Activated CD4-positive, alpha-beta T cell treated with anti-CD3 and anti-CD28 coated beads, Interleukin-2, amount 10 ng/mL, durations not matched to agents 24 days and 14 days (primary cell): ENCODE results near the gene BFSP1. TPM values are rescaled to one million over a fixed set of nuclear protein-coding genes. Genes with fewer than 3 reads are reported as not detected.

Source experiments
- DNase-seq: peaks from one replicate; pipeline ENCODE4 v3.0.0; 2022
- H3K27ac Mint-ChIP-seq: one replicate; pipeline ENCODE4 v1.8.0; 2022; ENCODE audit warnings: mild to moderate bottlenecking, mixed read lengths
- H3K27me3 Mint-ChIP-seq: one replicate; pipeline ENCODE4 v1.8.0; 2022; ENCODE audit warnings: mixed read lengths
- H3K36me3 Mint-ChIP-seq: one replicate; pipeline ENCODE4 v1.8.0; 2022; ENCODE audit warnings: low read depth, mild to moderate bottlenecking, mixed read lengths
- H3K4me1 Mint-ChIP-seq: one replicate; pipeline ENCODE4 v1.8.0; 2021; ENCODE audit warnings: mixed read lengths
- H3K4me3 Mint-ChIP-seq: one replicate; pipeline ENCODE4 v1.8.0; 2022; ENCODE audit warnings: mild to moderate bottlenecking, moderate library complexity, mixed read lengths
- H3K9me3 Mint-ChIP-seq: one replicate; pipeline ENCODE4 v1.8.0; 2021; ENCODE audit warnings: mixed read lengths
- intact Hi-C: fragments of 100-400 bp; cut with micrococcal nuclease; formaldehyde crosslinking; loops from one replicate; pipeline ENCODE4 v1.15.1; 2023
- total RNA-seq: library from RNA; stranded (reverse); gene quantifications from 2 replicates; pipeline ENCODE4 v1.2.3, GENCODE V29; 2022

Gene BFSP1
- total RNA-seq, 1 donor from 2014 or later: 0.33 TPM

DNA sequence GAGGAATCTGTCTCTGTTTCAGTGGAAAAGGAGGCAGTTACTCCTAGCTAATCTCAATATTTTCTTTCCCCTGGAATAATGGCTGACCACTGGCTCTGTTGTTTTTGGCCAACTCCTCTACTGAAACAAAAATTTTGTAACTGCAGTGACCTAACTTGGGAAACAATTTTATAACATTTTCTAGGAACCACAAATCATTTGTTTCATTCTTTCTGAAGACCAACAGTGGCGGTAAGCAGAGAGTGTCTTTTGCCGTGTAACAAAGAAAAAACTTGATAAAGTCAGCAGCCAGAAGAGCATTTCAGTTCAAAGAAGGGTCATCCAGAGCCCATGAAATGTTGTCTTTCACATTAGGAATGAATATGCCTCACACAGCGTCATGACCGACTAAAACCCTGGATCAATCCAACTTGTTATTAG, 11.8 kb upstream of the BFSP1 start:
- no peak for DNase-seq
- H3K27me3 Mint-ChIP-seq: peaks cover 52% of the 10 kb centered on the region
- H3K4me3 Mint-ChIP-seq: no peak overlapping the region
- H3K36me3 Mint-ChIP-seq: no peaks in the 10 kb centered on the region
- H3K27ac Mint-ChIP-seq: no peak overlapping the region
- intact Hi-C loops: no loop called here
- H3K4me1 Mint-ChIP-seq: peaks cover 5% of the 10 kb centered on the region
- no peaks in the 10 kb centered on the region for H3K9me3 Mint-ChIP-seq

DNA sequence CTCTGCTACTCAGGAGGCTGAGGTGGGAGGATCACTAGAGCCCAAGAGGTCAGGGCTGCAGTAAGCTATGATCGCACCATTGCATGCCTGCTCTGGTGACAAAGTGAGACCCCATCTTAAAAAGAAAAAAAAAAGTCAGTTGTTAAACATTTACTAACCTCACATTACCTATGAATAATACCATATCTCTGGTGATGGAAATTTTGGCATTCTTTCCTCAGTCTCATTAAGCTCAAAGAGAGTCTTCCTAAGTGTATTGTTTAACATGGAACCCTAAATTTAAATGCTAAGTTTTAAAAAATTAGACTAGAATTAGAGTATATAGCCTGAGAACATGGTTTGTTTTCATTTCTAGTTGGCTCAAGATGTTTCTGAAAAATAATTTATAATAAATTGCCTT, 11.3 kb upstream of the BFSP1 start:
- peaks cover 53% of the 10 kb centered on the region for H3K27me3 Mint-ChIP-seq
- intact Hi-C loops: no loop called here
- peaks cover 9% of the 10 kb centered on the region for H3K4me1 Mint-ChIP-seq
- no peak overlapping the region for H3K27ac Mint-ChIP-seq
- no peaks in the 10 kb centered on the region for H3K9me3 Mint-ChIP-seq
- DNase-seq: no peak
- H3K36me3 Mint-ChIP-seq: no peaks in the 10 kb centered on the region
- no peak overlapping the region for H3K4me3 Mint-ChIP-seq

DNA sequence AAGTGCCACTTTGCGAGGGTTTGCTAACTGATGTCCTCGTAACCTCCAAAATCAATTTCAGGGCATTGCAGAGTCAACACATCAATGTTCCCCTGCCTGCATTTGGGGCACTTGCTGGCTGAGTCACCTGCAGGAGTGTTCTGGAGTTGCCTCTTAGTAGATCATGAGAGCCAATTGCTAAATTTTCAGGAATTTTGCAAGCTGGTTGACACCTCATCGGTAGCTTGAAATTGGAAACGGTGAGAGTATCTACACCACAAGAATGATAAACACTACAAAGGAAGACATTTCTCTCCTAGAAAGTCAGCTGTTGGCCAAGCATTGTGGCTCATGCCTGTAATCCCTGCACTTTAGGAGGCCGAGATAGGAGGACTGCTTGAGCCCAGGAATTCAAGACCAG, 10.8 kb upstream of the BFSP1 start:
- H3K4me3 Mint-ChIP-seq: no peak overlapping the region

DNA sequence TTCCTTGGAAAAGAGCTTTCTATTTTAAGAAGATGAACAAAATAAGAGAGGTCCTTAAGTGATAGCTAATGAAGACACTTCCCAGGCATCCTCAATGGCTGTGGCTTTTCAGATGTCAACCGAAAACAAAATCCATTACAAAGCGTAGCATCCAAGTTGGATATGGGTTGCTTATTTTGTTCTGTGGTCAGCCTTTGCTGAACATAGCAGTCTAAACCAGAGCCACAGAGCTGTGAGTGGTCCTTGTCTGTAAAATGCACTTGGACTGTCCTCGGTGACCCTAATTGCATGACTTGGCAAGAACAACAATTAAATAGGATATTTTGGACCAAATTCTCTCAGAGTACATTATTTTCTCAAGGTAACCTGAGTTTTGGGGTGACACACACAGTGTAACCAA, 10.4 kb upstream of the BFSP1 start:
- Mint-ChIP-seq H3K4me3 (no peak overlapping the region), H3K9me3 (no peaks in the 10 kb centered on the region), H3K36me3 (no peaks in the 10 kb centered on the region), H3K27ac (no peak overlapping the region), H3K4me1 (peaks cover 15% of the 10 kb centered on the region), H3K27me3 (peaks cover 51% of the 10 kb centered on the region)
- no peak for DNase-seq
- intact Hi-C loops: no loop called here

More for the DNA sequence above, 10.8 kb upstream of the BFSP1 start:
- Mint-ChIP-seq H3K4me1 (peaks cover 12% of the 10 kb centered on the region), H3K27ac (no peak overlapping the region), H3K36me3 (no peaks in the 10 kb centered on the region), H3K27me3 (peaks cover 50% of the 10 kb centered on the region), H3K9me3 (no peaks in the 10 kb centered on the region)
- DNase-seq: no peak
- intact Hi-C loops: no loop called here

DNA sequence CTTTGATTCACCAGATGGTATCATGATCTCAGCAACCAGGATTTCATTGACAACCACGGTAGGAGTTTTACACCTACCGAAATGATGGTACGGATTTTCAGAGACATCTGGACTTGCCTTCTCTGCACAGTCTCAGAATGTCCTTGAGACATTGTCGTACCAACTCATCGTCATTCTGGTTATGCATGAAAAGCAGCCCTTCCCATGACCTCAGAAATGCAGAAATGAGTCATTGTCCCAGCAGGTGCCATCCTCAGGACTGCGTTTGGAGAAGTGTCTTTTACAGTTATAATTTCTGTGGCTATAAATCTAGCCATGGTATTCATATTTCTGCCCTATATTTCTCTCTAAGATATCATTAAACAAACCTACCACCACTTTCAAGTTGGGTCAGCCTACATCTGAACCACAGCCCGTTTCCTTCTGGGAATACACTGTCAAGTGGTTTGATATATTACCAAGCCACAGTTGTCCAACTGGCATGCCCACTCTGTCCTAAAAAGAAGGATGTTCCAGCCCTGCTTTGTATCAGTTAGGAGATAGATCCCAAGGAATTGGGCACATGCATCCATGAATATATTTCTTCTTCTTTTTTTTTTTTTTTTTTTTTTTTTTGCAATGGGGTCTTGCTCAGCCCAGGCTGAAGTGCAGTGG, 7.5 kb upstream of the BFSP1 start:
- Mint-ChIP-seq H3K4me3 (no peak overlapping the region), H3K9me3 (no peaks in the 10 kb centered on the region), H3K36me3 (no peaks in the 10 kb centered on the region), H3K27ac (no peak overlapping the region), H3K27me3 (peaks cover 33% of the 10 kb centered on the region), H3K4me1 (peaks cover 21% of the 10 kb centered on the region)
- no peak for DNase-seq
- intact Hi-C loops: loop anchor here (10.0 kb wide), 1 partner anchor 456 kb away; no protein-coding TSS in a partner anchor

DNA sequence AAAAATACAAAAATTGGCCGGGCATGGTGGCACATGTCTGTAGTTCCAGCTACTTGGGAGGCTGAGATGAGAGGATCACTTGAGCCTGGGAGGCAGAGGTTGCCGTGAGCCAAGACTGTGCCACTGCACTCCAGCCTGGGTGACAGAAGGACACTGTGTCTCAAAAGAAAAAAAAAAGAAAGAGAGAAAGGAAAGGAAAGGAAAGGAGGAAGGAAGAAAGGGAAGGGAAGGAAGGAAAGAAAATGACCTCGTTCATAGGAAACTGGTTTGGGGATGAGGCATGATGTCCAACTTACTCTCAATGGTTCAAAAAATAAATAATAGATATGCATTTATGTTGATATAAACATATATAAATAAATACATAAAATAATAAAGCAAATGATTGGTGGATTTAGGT, 6.8 kb upstream of the BFSP1 start:
- Mint-ChIP-seq H3K4me3 (no peak overlapping the region), H3K27me3 (peaks cover 27% of the 10 kb centered on the region), H3K27ac (no peak overlapping the region), H3K4me1 (peaks cover 26% of the 10 kb centered on the region), H3K36me3 (no peaks in the 10 kb centered on the region), H3K9me3 (no peaks in the 10 kb centered on the region)
- intact Hi-C loops: loop anchor here (1.0 to 10.0 kb wide), 6 partner anchors 22 to 457 kb away; partner anchors contain the start of genes DSTN and RRBP1
- no peak for DNase-seq

DNA sequence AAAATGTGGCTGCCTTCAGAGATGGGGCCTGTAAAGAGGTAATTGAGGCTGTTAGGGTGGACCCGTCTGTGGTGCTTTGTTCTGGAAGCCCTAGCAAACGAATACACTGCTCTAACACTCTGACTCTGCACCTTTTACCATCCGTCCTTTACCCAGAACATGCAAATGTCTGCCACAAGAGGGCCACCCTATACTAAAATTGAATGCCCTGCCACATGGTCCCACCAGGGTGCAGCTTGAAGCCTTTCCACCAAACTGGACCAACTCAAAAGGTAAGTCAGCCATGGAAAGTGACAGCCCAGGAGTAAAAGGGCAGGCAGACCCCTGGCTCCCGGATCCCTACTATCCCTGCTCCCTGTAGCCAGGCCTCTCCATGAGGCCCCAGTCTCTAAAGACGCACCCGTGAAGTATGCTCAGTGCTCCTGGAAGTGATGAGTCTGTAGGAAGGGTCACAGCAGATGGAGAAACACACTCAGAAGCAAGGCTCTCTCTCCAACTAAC, 5.8 kb upstream of the BFSP1 start:
- DNase-seq: peak; percentile 91
- H3K9me3 Mint-ChIP-seq: no peaks in the 10 kb centered on the region
- H3K27me3 Mint-ChIP-seq: peaks cover 25% of the 10 kb centered on the region
- H3K36me3 Mint-ChIP-seq: no peaks in the 10 kb centered on the region
- no peak overlapping the region for H3K4me3 Mint-ChIP-seq
- H3K4me1 Mint-ChIP-seq: peaks cover 26% of the 10 kb centered on the region
- intact Hi-C loops: loop anchor here (1.0 to 10.0 kb wide), 6 partner anchors 23 to 458 kb away; partner anchors contain the start of genes DSTN and RRBP1
- no peak overlapping the region for H3K27ac Mint-ChIP-seq

DNA sequence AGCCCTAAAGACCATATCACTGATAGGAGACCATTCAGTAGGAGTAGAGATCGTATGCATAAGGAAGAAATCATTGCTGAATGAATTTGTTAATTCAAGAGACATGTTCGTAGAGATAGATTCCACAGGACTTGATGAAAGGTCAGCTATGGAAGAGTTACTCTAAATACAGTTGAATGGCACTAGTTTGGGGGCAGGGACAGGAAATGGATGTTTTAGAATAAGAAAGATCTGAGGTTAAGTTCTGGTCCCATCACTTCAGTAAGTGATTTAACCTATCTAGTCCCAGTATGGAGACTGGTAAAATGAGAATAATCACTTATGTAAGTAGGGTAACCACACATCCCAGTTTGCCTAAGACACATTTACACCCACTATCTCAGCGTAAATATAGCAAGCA, 2.9 kb upstream of the BFSP1 start:
- Mint-ChIP-seq H3K27me3 (peaks cover 10% of the 10 kb centered on the region), H3K9me3 (no peaks in the 10 kb centered on the region), H3K4me1 (peaks cover 34% of the 10 kb centered on the region), H3K4me3 (no peak overlapping the region), H3K27ac (no peak overlapping the region), H3K36me3 (peaks cover 3% of the 10 kb centered on the region)
- intact Hi-C loops: loop anchor here (5.0 to 10.0 kb wide), 2 partner anchors 433 to 461 kb away; partner anchors contain the start of genes MGME1 and SNX5
- no peak for DNase-seq

DNA sequence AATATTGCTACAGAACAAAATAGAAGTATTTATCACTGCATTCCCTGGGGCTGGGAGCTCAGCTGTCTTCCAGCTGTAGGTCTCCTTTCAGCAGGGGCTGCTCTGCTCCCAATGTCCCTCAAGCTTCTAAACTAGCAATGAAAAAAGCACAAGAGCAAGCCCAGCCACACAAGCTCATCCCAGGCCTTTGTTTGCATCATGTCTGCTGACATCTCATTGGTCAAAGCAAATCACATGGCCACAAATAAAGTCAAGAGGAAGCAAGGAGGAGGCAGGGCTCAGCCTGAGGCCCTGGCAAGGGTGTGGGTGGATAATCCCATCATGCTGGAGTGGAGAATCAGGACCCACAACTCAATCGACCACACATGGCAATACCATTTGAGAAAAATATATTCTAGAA, 2.2 kb upstream of the BFSP1 start:
- no peak overlapping the region for H3K4me3 Mint-ChIP-seq
- intact Hi-C loops: loop anchor here (5.0 to 10.0 kb wide), 2 partner anchors 434 to 461 kb away; partner anchors contain the start of genes MGME1 and SNX5

DNA sequence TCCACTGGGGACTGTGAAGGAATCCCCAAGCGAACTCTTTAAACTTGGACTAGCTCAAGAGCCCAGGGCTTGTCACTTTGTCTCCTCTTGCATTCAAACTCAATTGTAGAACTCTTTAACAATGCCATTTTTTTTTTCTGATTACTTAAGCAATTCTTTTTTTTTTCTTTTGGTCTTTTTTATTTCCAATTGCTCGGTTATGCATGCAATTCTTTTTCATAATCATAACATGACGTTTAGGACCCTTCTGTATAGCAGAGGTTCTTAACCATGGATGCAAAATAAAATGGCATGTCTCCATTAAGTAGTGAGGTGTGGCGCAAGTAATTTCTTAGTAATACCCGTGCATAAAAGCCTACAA, 466 bp upstream of the BFSP1 start:
- Mint-ChIP-seq H3K9me3 (no peaks in the 10 kb centered on the region), H3K4me1 (peaks cover 19% of the 10 kb centered on the region), H3K4me3 (peak overlapping the region; percentile 91), H3K27ac (peak overlapping the region; percentile 94), H3K36me3 (peaks cover 3% of the 10 kb centered on the region), H3K27me3 (peaks cover 9% of the 10 kb centered on the region)
- DNase-seq: no peak
- intact Hi-C loops: loop anchor here (1.0 to 10.0 kb wide), 3 partner anchors 26 to 463 kb away; partner anchors contain the start of genes MGME1 and SNX5

More for the DNA sequence above, 2.2 kb upstream of the BFSP1 start:
- H3K4me1 Mint-ChIP-seq: peaks cover 29% of the 10 kb centered on the region
- H3K36me3 Mint-ChIP-seq: peaks cover 3% of the 10 kb centered on the region
- H3K27me3 Mint-ChIP-seq: peaks cover 8% of the 10 kb centered on the region
- no peak overlapping the region for H3K27ac Mint-ChIP-seq
- DNase-seq: peak; percentile 80
- no peaks in the 10 kb centered on the region for H3K9me3 Mint-ChIP-seq

DNA sequence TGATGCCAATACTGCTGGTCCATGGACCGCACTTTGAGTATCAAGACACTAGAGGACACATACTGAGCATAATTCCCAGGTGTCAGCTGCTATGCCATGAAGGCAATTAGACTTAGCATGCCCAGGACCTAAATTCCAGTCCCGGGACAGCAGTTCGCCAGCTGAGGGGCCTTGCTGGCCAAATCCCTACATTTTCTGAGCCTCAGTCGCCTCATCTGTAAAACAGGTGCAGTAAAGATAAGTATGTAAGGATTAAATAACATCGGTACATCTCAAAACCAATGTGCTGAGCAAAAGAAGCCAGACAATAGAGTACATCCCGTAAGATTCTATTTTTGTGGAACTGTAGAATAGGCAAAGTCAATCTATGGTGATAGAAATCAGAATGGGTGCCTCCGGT, 1.0 kb downstream of the BFSP1 start:
- peak overlapping the region; percentile 78 for H3K27ac Mint-ChIP-seq
- DNase-seq: no peak
- H3K9me3 Mint-ChIP-seq: no peaks in the 10 kb centered on the region

DNA sequence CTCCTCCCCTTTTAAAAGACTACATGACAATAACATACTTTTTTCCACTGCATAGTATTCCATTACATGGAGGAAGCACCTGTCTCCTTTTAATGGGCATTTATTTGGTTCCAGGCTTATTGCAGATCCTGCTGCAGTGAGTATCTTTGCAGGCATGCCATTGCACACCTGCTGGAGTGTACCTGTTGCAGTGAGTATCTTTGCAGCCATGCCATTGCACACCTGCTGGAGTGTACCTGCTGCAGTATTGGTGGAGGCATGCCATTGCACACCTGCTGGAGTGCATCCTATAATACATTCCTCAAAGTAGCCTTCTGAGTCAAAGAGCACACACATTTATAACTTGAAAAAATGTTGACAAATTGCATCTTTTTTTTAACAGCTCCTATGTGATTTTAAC, 1.6 kb downstream of the BFSP1 start:
- H3K9me3 Mint-ChIP-seq: no peaks in the 10 kb centered on the region
- H3K36me3 Mint-ChIP-seq: peaks cover 3% of the 10 kb centered on the region
- intact Hi-C loops: no loop called here
- H3K27me3 Mint-ChIP-seq: peaks cover 11% of the 10 kb centered on the region
- no peak for DNase-seq
- no peak overlapping the region for H3K27ac Mint-ChIP-seq
- H3K4me1 Mint-ChIP-seq: peaks cover 19% of the 10 kb centered on the region
- H3K4me3 Mint-ChIP-seq: no peak overlapping the region

More for the DNA sequence above, 1.0 kb downstream of the BFSP1 start:
- intact Hi-C loops: loop anchor here (5.0 to 10.0 kb wide), 2 partner anchors 437 to 465 kb away; partner anchors contain the start of genes MGME1 and SNX5
- H3K27me3 Mint-ChIP-seq: peaks cover 11% of the 10 kb centered on the region
- peaks cover 3% of the 10 kb centered on the region for H3K36me3 Mint-ChIP-seq
- H3K4me3 Mint-ChIP-seq: peak overlapping the region; percentile 60
- H3K4me1 Mint-ChIP-seq: peaks cover 19% of the 10 kb centered on the region

DNA sequence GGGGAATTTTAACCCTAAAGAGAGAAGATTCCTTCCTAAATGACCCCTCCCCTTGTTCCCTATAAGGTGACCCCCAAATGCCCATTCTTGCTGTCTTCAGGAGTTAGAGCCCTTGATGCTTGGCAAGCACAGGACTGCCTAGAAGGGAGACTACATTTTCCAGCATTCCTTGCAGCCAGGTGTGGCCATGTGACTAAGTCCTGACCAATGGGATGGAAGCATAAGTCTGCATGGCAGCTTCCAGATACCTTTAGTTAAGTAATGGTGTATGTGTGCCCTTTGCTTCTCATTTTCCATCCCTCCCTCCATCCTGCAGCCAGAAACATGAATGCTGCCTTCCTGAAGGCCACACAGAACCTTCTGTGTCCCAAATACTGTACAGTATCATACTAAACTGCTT, 5.5 kb downstream of the BFSP1 start:
- no peak overlapping the region for H3K4me3 Mint-ChIP-seq
- no peaks in the 10 kb centered on the region for H3K36me3 Mint-ChIP-seq
- intact Hi-C loops: no loop called here
- H3K4me1 Mint-ChIP-seq: peaks cover 6% of the 10 kb centered on the region
- no peak overlapping the region for H3K27ac Mint-ChIP-seq
- no peaks in the 10 kb centered on the region for H3K9me3 Mint-ChIP-seq
- peaks cover 11% of the 10 kb centered on the region for H3K27me3 Mint-ChIP-seq
- DNase-seq: peak; percentile 72

DNA sequence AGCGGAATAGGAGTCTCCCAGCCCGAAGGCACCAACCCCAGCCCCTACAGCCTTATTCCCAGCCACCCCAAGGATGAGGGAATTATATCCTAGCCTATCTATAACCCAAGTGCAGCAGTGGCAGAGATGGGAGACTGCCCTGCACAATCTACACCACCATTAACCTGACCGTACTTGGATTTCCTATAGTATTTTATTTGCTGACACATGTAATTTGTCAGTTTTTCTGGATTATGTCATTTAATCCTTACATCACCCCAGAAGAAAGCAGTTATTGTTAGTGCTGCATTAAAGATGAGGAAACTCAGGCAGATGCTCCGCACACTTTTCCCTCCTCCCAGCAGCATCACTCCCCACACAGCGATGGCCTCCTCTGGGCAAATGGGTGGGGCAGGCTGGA, 6.0 kb downstream of the BFSP1 start:
- intact Hi-C loops: no loop called here
- H3K4me3 Mint-ChIP-seq: no peak overlapping the region
- peaks cover 14% of the 10 kb centered on the region for H3K27me3 Mint-ChIP-seq
- DNase-seq: no peak
- no peak overlapping the region for H3K27ac Mint-ChIP-seq
- H3K4me1 Mint-ChIP-seq: peaks cover 5% of the 10 kb centered on the region
- no peaks in the 10 kb centered on the region for H3K9me3 Mint-ChIP-seq
- no peaks in the 10 kb centered on the region for H3K36me3 Mint-ChIP-seq
